ENCODE measurements around the gene DBNDD1.

DNA sequence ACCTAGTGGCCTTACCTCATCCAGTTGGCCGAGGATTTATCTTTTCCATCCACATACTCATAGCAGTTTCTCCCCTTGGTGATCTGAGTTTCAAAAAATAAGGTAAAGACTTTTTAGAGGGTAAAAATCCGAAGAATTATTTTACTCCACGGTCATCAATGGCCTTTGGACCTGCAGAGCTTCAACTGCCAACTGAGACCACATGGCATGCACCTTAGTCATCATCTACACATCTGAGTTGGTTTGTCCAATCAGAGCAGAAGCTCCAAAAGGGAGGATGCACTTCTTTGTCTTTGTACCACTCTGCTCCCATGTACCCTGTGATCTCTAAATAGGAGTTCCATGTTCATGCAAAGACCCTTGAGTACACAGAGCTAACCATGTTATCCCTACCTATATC, 42.2 kb upstream of the DBNDD1 start:
- TF ChIP-seq, protein P1, sequence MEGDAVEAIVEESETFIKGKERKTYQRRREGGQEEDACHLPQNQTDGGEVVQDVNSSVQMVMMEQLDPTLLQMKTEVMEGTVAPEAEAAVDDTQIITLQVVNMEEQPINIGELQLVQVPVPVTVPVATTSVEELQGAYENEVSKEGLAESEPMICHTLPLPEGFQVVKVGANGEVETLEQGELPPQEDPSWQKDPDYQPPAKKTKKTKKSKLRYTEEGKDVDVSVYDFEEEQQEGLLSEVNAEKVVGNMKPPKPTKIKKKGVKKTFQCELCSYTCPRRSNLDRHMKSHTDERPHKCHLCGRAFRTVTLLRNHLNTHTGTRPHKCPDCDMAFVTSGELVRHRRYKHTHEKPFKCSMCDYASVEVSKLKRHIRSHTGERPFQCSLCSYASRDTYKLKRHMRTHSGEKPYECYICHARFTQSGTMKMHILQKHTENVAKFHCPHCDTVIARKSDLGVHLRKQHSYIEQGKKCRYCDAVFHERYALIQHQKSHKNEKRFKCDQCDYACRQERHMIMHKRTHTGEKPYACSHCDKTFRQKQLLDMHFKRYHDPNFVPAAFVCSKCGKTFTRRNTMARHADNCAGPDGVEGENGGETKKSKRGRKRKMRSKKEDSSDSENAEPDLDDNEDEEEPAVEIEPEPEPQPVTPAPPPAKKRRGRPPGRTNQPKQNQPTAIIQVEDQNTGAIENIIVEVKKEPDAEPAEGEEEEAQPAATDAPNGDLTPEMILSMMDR (IDR thresholded peaks at IDR 0.05), result no peak
- TF ChIP-seq EZH2 (IDR thresholded peaks at IDR 0.05; ENCODE audit: borderline replicate concordance, insufficient read depth, low read depth, low read length, poor library complexity, severe bottlenecking), result no peak
